ENCODE results near the gene MAPK6. TPM values are rescaled to one million over a fixed set of nuclear protein-coding genes. Genes with fewer than 3 reads are reported as not detected.
A peak's percentile ranks its signal among the peaks of the same experiment; 100 is the strongest.

Gene MAPK6
- total RNA-seq, 1 donor, result 74.9 TPM

DNA sequence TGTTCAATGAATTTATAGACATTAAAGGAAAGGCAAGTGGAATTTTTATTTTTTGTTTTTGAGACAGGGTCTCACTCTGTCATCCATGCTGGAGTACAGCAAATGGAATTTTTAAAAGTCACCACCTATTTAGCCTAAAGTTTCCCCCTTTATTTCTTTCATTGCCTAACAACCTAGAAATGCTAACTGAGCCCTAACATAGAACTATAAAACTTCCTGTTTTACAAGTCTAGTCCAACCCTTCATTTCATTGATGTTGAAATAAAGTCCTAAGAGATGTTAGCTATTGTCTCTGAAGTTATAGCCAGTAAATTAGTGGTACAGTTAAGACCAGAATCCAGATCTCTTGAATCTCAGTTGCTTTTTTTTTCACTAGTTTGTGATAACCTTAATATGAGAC lies 39.0 kb downstream of the MAPK6 start:
- TF ChIP-seq, protein P1, sequence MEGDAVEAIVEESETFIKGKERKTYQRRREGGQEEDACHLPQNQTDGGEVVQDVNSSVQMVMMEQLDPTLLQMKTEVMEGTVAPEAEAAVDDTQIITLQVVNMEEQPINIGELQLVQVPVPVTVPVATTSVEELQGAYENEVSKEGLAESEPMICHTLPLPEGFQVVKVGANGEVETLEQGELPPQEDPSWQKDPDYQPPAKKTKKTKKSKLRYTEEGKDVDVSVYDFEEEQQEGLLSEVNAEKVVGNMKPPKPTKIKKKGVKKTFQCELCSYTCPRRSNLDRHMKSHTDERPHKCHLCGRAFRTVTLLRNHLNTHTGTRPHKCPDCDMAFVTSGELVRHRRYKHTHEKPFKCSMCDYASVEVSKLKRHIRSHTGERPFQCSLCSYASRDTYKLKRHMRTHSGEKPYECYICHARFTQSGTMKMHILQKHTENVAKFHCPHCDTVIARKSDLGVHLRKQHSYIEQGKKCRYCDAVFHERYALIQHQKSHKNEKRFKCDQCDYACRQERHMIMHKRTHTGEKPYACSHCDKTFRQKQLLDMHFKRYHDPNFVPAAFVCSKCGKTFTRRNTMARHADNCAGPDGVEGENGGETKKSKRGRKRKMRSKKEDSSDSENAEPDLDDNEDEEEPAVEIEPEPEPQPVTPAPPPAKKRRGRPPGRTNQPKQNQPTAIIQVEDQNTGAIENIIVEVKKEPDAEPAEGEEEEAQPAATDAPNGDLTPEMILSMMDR (IDR thresholded peaks at IDR 0.05; ENCODE audit: insufficient read depth, low read length), result no peak
- no peak overlapping the region for H3K4me3 ChIP-seq (ENCODE audit: low read depth, low read length)
- no peak for DNase-seq (ENCODE audit: low read depth)

DNA sequence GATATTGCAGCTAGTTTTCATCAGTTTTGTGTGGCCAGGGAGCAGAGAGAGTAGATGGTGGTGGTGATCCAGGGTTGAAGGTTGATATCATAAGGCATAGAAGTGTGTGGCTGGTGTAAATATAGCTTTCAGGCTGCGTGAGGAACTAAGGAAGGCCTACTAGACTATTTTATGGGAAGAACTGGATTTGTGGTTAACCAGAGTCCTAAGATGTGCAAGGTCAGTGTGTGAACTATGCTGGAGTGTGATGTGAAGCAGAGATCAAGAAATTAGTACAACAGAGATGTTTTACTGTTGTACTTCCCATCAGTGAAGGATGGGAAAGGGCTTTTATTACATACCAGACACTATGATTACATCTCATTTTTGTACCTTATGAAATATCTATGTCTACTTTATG lies 41.5 kb downstream of the MAPK6 start:
- TF ChIP-seq, protein P1 (IDR thresholded peaks at IDR 0.05; ENCODE audit: insufficient read depth, low read length), result no peak
- H3K4me3 ChIP-seq (ENCODE audit: low read depth, low read length), result no peak overlapping the region
- DNase-seq (ENCODE audit: low read depth), result no peak

DNA sequence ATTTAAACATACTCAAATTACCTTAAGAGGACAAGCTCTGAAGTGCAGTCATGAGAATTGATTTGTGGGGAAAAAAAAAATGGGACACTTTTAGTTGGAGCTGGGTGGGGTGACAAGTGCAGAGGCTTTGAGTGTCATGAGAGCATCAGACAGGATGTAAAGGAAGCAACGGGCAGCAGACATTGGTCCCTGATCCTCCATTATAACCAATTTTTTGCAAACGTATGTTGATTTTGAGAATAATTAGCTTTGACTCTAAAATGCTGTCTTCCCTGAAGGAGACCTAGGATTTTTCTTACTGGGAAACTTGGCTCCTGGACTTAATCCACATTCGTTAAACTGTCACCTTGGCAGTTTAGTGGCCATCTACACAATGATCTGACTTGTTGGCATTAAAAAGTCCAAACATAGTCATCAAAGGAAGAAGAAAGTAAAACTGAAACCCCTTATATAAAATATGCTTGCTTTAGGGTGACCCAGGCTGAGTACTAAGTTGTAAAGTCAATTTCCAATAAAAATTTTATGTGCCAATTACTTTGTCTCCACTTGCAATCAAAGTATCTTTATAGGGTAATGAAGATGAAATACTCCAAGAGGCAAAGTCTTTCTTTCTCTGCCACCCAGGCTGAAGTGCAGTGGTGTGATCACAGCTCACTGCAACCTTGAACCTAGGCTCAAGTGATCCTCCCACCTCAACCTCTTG lies 48.0 kb downstream of the MAPK6 start:
- H3K4me3 ChIP-seq (ENCODE audit: low read depth, low read length), result no peak overlapping the region
- TF ChIP-seq, protein P1 (IDR thresholded peaks at IDR 0.05; ENCODE audit: insufficient read depth, low read length), result no peak
- DNase-seq (ENCODE audit: low read depth), result no peak

DNA sequence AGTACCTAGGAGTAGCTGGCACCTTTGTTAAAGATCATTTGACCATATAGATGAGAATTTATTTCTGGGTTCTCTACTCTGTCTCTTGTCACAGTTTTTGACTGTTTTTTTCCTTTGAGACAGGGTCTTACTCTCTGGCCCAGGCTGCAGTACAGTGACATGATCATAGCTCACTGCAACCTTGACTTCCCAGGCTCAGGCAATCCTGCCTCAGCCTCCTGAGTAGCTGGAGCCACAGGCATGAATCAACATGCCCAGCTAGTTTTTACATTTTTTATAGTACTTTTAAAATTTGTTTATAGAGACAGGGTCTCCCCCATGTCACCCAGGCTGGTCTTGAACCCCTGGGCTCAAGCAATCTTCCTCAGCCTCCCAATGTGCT lies 48.5 kb downstream of the MAPK6 start:
- TF ChIP-seq, protein P1 (IDR thresholded peaks at IDR 0.05; ENCODE audit: insufficient read depth, low read length), result no peak
- H3K4me3 ChIP-seq (ENCODE audit: low read depth, low read length), result no peak overlapping the region
- DNase-seq (ENCODE audit: low read depth), result no peak

DNA sequence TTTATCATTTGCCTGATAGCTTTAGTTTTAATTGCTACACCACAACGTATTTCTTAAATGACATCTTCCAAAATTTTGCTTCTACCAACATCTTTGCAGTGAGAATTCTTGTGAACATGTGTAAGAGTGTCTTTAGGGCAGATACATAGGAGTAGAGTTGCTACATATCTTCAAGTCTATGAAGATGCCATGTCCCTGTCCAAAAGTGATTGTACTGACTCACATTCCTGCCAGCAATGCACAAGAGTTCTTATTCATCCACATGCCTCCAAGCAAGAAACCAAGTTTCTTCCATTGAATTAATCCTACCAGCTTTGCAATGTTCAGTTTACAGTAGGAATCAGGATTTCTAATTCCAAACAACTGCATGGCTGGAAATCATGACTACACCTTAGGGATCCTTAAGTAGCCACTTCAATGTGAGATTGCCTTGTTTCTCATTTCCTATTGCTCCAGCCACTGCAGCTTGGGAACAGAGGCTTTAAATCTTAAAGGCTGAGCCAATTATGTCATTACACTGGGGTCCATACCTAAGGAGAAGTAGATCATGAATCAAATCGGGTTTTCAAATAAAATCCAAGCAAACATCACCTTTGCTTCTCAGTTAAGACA lies 49.1 kb downstream of the MAPK6 start:
- DNase-seq (ENCODE audit: low read depth), result peak; percentile 30
- H3K4me3 ChIP-seq (ENCODE audit: low read depth, low read length), result no peak overlapping the region
- TF ChIP-seq, protein P1 (IDR thresholded peaks at IDR 0.05; ENCODE audit: insufficient read depth, low read length), result no peak

DNA sequence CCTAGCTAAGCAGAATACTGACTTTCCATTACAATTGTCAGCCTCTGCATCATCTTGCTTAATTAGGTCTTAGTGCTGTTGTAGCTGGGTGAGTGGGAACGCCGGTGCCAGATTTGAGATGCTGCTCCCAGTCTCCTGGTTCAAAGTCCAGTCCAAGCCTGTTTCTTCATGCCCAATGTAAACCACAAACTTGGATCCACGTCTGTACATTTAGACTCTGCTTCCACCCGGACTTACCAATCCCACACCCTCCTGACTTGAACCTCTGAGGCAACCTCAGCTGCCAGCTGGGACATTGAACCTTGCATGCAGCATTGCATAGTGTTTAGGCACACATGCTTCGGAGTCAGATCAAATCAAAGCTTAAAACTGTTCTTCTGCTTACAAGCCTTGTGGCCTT lies 50.5 kb downstream of the MAPK6 start:
- no peak for DNase-seq (ENCODE audit: low read depth)
- TF ChIP-seq, protein P1 (IDR thresholded peaks at IDR 0.05; ENCODE audit: insufficient read depth, low read length), result no peak
- no peak overlapping the region for H3K4me3 ChIP-seq (ENCODE audit: low read depth, low read length)
